A549 (cell line): ENCODE results near the gene ARHGAP22. TPM values are rescaled to one million over a fixed set of nuclear protein-coding genes. Genes with fewer than 3 reads are reported as not detected.

ENCODE experiments used
- ATAC-seq, 2 experiments: fragments of 200-7000 bp in 1 of 2; fragments of >200 bp in 1 of 2; cut with Nextera tagmentation in 1 of 2; cut with Tn5 transposase in 1 of 2; 3 replicates each; pipeline versions ENCODE4 v1.8.0 to v1.9.1; 2018 to 2020; ENCODE audit warnings: mild to moderate bottlenecking in 1 of 2, moderate library complexity in 1 of 2
- CTCF ChIA-PET: fragments of 300-600 bp; sonication (Branson Sonifier 250); formaldehyde crosslinking; extraction: SDS; loops from one replicate; lab custom pipeline; 2021; ENCODE audit warnings: antibody characterized with exemption, inconsistent platforms; lab: Yijun Ruan, JAX
- POLR2A ChIA-PET: fragments of 350-600 bp; formaldehyde crosslinking; extraction: SDS; loops from one replicate; lab custom pipeline; 2021; ENCODE audit warnings: antibody characterized with exemption, inconsistent platforms; lab: Yijun Ruan, JAX
- DNase-seq, 2 experiments: peaks; one replicate each; pipeline versions ENCODE4 v3.0.0 to v3.0.0-alpha.2; 2011 to 2016; ENCODE audit warnings: low read depth in 1 of 2, low spot score in 1 of 2
- FAIRE-seq: peaks from 2 replicates; lab custom pipeline; 2011; peaks lifted over from hg19 to GRCh38; lab: Jason Lieb, UNC
- H3K27ac ChIP-seq, 2 experiments: fragments of >200 bp; sonication (Bioruptor Twin); formaldehyde crosslinking; 3 replicates each; pipeline ENCODE4 v1.5.1; 2016 to 2017
- H3K4me1 ChIP-seq: fragments of >200 bp; sonication (Bioruptor Twin); formaldehyde crosslinking; 3 replicates; pipeline ENCODE4 v1.6.1; 2016
- H3K4me2 ChIP-seq: fragments of >200 bp; sonication (Bioruptor Twin); formaldehyde crosslinking; 3 replicates; pipeline ENCODE4 v1.6.1; 2016
- H3K4me3 ChIP-seq: fragments of >200 bp; sonication (Bioruptor Twin); formaldehyde crosslinking; 3 replicates; pipeline ENCODE4 v1.5.1; 2016
- H3K9me3 ChIP-seq: fragments of >200 bp; sonication (Bioruptor Twin); formaldehyde crosslinking; 3 replicates; pipeline ENCODE4 v1.6.1; 2016
- CBX8 ChIP-seq: fragments of 200-600 bp; sonication (generic); IDR thresholded peaks from 2 replicates; pipeline ENCODE4 v1.6.1; 2016
- CEBPB ChIP-seq, 2 experiments: fragments of >200 bp in 1 of 2; sonication (Bioruptor Twin) in 1 of 2; formaldehyde crosslinking in 1 of 2; IDR thresholded peaks; 2 replicates each; pipeline ENCODE4 v1.6.1; 2012 to 2016
- CHD4 ChIP-seq: fragments of 200-600 bp; sonication (generic); IDR thresholded peaks from 2 replicates; pipeline ENCODE4 v1.6.1; 2016; ENCODE audit warnings: antibody characterized with exemption, mild to moderate bottlenecking, borderline replicate concordance
- EP300 ChIP-seq, 2 experiments: fragments of >200 bp; sonication (Bioruptor Twin); formaldehyde crosslinking; IDR thresholded peaks; 2 replicates in 1 of 2; 3 replicates in 1 of 2; pipeline ENCODE4 v1.6.1; 2016 to 2017
- ESRRA ChIP-seq: fragments of 150-350 bp; IDR thresholded peaks from 2 replicates; pipeline ENCODE4 v1.6.1; 2014; ENCODE audit warnings: mild to moderate bottlenecking, low read length, borderline replicate concordance
- FOSB ChIP-seq: fragments of 250-450 bp; sonication (Bioruptor Pico); IDR thresholded peaks from 2 replicates; pipeline ENCODE4 v1.5.0; 2020; ENCODE audit warnings: mild to moderate bottlenecking, moderate library complexity
- FOSL2 ChIP-seq, 2 experiments: fragments of 450-650 bp in 1 of 2; fragments of >200 bp in 1 of 2; sonication (Bioruptor Twin) in 1 of 2; formaldehyde crosslinking; IDR thresholded peaks; 2 replicates each; pipeline versions ENCODE4 v1.5.0 to v1.6.1; 2016 to 2020; ENCODE audit warnings: mild to moderate bottlenecking in 1 of 2, moderate library complexity in 1 of 2
- GATA3 ChIP-seq: IDR thresholded peaks from 2 replicates; pipeline ENCODE4 v1.6.1; 2012; ENCODE audit warnings: borderline replicate concordance
- HDAC2 ChIP-seq: fragments of 200-600 bp; sonication (generic); IDR thresholded peaks from 2 replicates; pipeline ENCODE4 v1.6.1; 2016
- HES2 ChIP-seq: fragments of >200 bp; sonication (Bioruptor Twin); formaldehyde crosslinking; IDR thresholded peaks from 2 replicates; pipeline ENCODE4 v1.6.1; 2016
- HEYL ChIP-seq: fragments of 250-450 bp; sonication (Bioruptor Pico); IDR thresholded peaks from 2 replicates; pipeline ENCODE4 v1.8.0; 2021; ENCODE audit warnings: mild to moderate bottlenecking, moderate library complexity
- HOXB5 ChIP-seq: fragments of 250-450 bp; sonication (Bioruptor Pico); IDR thresholded peaks from 2 replicates; pipeline ENCODE4 v1.5.0; 2020; ENCODE audit warnings: mild to moderate bottlenecking, moderate library complexity
- NPAS2 ChIP-seq: fragments of 250-450 bp; sonication (Bioruptor Pico); IDR thresholded peaks from 2 replicates; pipeline ENCODE4 v1.8.0; 2022; ENCODE audit warnings: mild to moderate bottlenecking, moderate library complexity, borderline replicate concordance
- POLR2A ChIP-seq: IDR thresholded peaks from 2 replicates; pipeline ENCODE4 v1.6.1; 2012; ENCODE audit warnings: mild to moderate bottlenecking, low read length
- POLR2AphosphoS2 ChIP-seq: conservative IDR thresholded peaks from 2 replicates; pipeline ENCODE4 v1.6.1; 2012; ENCODE audit warnings: low read length, improper control_type of control experiment, inconsistent platforms
- RAD21 ChIP-seq, 2 experiments: fragments of >200 bp in 1 of 2; sonication (Bioruptor Twin) in 1 of 2; formaldehyde crosslinking in 1 of 2; IDR thresholded peaks in 1 of 2; conservative IDR thresholded peaks in 1 of 2; 2 replicates in 1 of 2; 3 replicates in 1 of 2; pipeline ENCODE4 v1.6.1; 2012 to 2018; ENCODE audit warnings: inconsistent platforms in 1 of 2
- RARB ChIP-seq: fragments of 250-450 bp; sonication (Bioruptor Pico); IDR thresholded peaks from 2 replicates; pipeline ENCODE4 v1.8.0; 2021; ENCODE audit warnings: mild to moderate bottlenecking, moderate library complexity
- RFX5 ChIP-seq: fragments of 450-650 bp; IDR thresholded peaks from 2 replicates; pipeline ENCODE4 v1.7.1; 2014; ENCODE audit warnings: antibody characterized with exemption, mild to moderate bottlenecking, moderate library complexity
- RNF2 ChIP-seq: fragments of 200-600 bp; sonication (generic); IDR thresholded peaks from 2 replicates; pipeline ENCODE4 v1.6.1; 2016; ENCODE audit warnings: low read depth, mild to moderate bottlenecking, antibody characterized with exemption, moderate library complexity, borderline replicate concordance
- SMC3 ChIP-seq: fragments of >200 bp; sonication (Bioruptor Twin); formaldehyde crosslinking; IDR thresholded peaks from 3 replicates; pipeline ENCODE4 v1.6.1; 2018; ENCODE audit warnings: inconsistent platforms
- USF2 ChIP-seq: fragments of 450-650 bp; IDR thresholded peaks from 2 replicates; pipeline ENCODE4 v1.6.1; 2014; ENCODE audit warnings: antibody characterized with exemption
- ZC3H11A ChIP-seq: fragments of 450-650 bp; IDR thresholded peaks from 2 replicates; pipeline ENCODE4 v1.6.1; 2014; ENCODE audit warnings: antibody characterized with exemption, mild to moderate bottlenecking
- ZNF302 ChIP-seq: fragments of 250-450 bp; sonication (Bioruptor Pico); IDR thresholded peaks from 2 replicates; pipeline ENCODE4 v1.9.0; 2021; ENCODE audit warnings: inconsistent platforms, mild to moderate bottlenecking, moderate library complexity
- WGBS: methylation state at CpG from one replicate; pipeline ENCODE4 v1.1.6; 2017; ENCODE audit errors: missing lambda C conversion rate; 5-methylcytosine and 5-hydroxymethylcytosine counted together
- polyA plus RNA-seq, 4 experiments: library from polyadenylated mRNA; depleted of rRNA in 3 of 4; stranded (reverse); fragments of >200 nt; fragmentation: RNase III in 1 of 4; extraction: RNeasy Plus Mini Kit Qiagen cat#74134 plus additional on column Dnase treatment in 1 of 4; gene quantifications; 2 replicates in 3 of 4; 3 replicates in 1 of 4; pipeline ENCODE4 v1.2.3, GENCODE V29; 2011 to 2017
- TF ChIP-seq, protein P1 (sequence below): fragments of 150-350 bp; IDR thresholded peaks from 2 replicates; pipeline ENCODE4 v1.6.1; 2014; ENCODE audit warnings: low read depth, mild to moderate bottlenecking, low read length
- TF ChIP-seq, protein P2 (sequence below): IDR thresholded peaks from 2 replicates; pipeline ENCODE4 v1.6.1; 2012
- TF ChIP-seq, protein P3 (sequence below): fragments of 200-600 bp; sonication (generic); IDR thresholded peaks from 2 replicates; pipeline ENCODE4 v1.6.1; 2016; ENCODE audit warnings: antibody characterized with exemption, mild to moderate bottlenecking, moderate library complexity
- TF ChIP-seq, protein P4 (sequence below): fragments of 250-450 bp; sonication (Bioruptor Pico); IDR thresholded peaks from 2 replicates; pipeline ENCODE4 v1.5.0; 2021; ENCODE audit warnings: mild to moderate bottlenecking, moderate library complexity, borderline replicate concordance

Gene ARHGAP22
- polyA plus RNA-seq, 2 of the 4 experiments (the other 2 are of a cell fraction), result 1.9 to 3.2 TPM

DNA sequence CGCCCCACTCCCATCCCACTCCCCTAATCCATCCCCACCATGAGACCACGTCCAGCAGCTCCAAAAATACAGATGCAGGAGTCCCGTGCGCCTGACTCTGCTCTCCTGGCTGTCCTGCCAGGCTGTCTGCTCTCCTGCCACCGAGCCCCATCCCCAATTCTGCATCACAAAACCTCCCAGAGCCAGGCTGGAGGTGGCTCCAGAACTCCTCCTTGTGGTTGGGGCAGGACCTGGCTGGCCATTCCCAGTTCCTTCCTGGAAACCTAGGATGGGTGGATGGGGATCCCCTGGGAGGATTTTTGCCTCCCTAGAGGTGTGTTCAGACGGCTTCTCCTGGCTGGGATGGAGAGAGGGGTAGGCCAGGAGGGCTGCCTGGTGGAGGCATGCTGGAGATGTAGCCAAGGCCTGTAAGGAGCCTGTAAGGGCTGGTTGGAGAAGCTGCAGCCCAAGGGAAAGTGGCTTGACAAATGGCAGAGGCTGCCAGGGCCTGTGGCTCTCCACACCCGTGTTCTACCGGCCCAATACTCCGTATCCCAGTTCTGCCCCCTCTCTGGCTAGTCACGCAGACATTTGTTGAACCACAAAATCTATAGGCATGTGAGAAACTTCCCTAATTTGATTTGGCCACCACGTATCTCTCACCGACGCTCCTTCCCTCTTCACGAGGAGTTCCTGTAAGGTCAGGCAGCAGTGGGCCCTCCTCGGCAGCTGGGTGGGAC lies 99.3 kb downstream of the ARHGAP22 start:
- ChIA-PET CTCF (interaction anchor here (1.3 to 2.2 kb wide), 4 partner anchors 61 to 151 kb away, joined by 3 to 14 read pairs (median 4); no protein-coding TSS in a partner anchor), POLR2A (no interaction called here)
- H3K4me3 ChIP-seq, result no peak overlapping the region
- H3K4me2 ChIP-seq, result no peak overlapping the region
- no peak for FAIRE-seq
- peaks cover 6% of the 10 kb centered on the region; the same call in 1 of the 3 replicates for H3K4me1 ChIP-seq
- TF ChIP-seq FOSL2 (IDR thresholded peaks at IDR 0.05) (no peak), FOSL2 (CRISPR knock-in tag; IDR thresholded peaks at IDR 0.05) (no peak), RAD21 (conservative IDR thresholded peaks at IDR 0.05 in 1 of 2, IDR thresholded peaks at IDR 0.05 in 1 of 2) (0 out of 5 replicates have a peak, but pooled peaks of 1 of the 2 experiments have one; percentile 22), USF2 (no peak), HDAC2 (no peak), CBX8 (no peak), SMC3 (0 out of 3 replicates have a peak, but pooled peaks have one; percentile 12), ESRRA (no peak), HES2 (no peak), POLR2AphosphoS2 (no peak), GATA3 (no peak), CHD4 (no peak)
- TF ChIP-seq, protein P1, sequence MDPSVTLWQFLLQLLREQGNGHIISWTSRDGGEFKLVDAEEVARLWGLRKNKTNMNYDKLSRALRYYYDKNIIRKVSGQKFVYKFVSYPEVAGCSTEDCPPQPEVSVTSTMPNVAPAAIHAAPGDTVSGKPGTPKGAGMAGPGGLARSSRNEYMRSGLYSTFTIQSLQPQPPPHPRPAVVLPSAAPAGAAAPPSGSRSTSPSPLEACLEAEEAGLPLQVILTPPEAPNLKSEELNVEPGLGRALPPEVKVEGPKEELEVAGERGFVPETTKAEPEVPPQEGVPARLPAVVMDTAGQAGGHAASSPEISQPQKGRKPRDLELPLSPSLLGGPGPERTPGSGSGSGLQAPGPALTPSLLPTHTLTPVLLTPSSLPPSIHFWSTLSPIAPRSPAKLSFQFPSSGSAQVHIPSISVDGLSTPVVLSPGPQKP, result no peak
- TF ChIP-seq, protein P2, sequence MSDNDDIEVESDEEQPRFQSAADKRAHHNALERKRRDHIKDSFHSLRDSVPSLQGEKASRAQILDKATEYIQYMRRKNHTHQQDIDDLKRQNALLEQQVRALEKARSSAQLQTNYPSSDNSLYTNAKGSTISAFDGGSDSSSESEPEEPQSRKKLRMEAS, result no peak
- H3K9me3 ChIP-seq, result no peaks in the 10 kb centered on the region
- peak in 1 of 2 experiments; percentile 46; a peak in 3 of 6 replicates for ATAC-seq
- H3K27ac ChIP-seq, result no peak overlapping the region
- DNase-seq, result no peak
- 87% methylated on average over 15 of the region's 15 CpGs for WGBS

DNA sequence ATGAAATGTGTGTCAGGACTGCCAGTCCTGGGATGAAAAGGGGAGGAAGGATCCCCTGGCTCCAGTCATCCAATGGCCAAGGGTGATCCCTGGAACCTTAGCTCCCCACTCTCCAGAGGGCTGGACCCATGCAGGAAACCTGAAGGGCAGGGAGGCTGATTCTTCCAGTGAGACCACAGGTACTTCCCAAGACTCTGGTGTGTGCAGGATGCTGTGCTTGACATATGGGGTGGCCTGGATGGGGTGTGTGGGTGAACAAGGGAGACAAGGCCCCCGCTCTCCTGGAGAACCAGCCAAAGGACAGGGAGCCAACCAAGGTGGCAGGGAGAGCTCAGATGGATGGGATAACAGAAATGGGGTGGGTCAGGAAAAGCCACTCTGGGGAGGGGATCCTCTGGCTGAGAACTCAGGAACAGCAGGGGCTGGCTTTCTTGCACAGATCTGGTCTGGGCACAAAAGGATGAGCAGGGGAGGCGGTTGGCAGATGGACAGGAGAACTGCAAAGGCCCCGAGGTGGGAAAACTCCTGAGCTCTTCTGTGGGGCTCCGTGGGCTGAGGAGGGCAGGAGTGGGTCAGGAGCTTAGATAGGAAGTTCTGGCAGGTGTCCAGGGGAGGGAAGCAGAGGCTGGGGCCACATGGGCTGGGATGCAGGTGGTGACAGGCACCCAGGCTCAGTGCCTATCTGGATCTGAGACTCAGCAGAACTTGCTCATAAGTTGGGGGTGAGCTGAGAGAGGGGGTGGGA lies 100.6 kb downstream of the ARHGAP22 start:
- WGBS, result 86% methylated on average over 4 of the region's 4 CpGs
- no peak for ATAC-seq
- Histone ChIP-seq H3K4me1 (peaks cover 6% of the 10 kb centered on the region; the same call in 1 of the 3 replicates), H3K4me3 (no peak overlapping the region), H3K4me2 (no peak overlapping the region), H3K27ac (no peak overlapping the region), H3K9me3 (no peaks in the 10 kb centered on the region)
- CTCF ChIA-PET, result interaction anchor here (1.0 to 1.7 kb wide), 3 partner anchors 10 to 60 kb away, joined by 3 to 5 read pairs (median 4); no protein-coding TSS in a partner anchor
- DNase-seq, result no peak
- POLR2A ChIA-PET, result no interaction called here
- no peak for FAIRE-seq
- TF ChIP-seq FOSB (CRISPR knock-in tag) (no peak), HOXB5 (CRISPR knock-in tag) (no peak), EP300 (IDR thresholded peaks at IDR 0.05) (no peak), ZNF302 (CRISPR knock-in tag) (no peak), HEYL (CRISPR knock-in tag) (no peak), RNF2 (no peak), NPAS2 (CRISPR knock-in tag) (no peak), CEBPB (IDR thresholded peaks at IDR 0.05) (no peak), RFX5 (no peak), ZC3H11A (no peak), SMC3 (no peak), POLR2A (no peak), RARB (CRISPR knock-in tag) (no peak), RAD21 (conservative IDR thresholded peaks at IDR 0.05 in 1 of 2, IDR thresholded peaks at IDR 0.05 in 1 of 2) (no peak)
- TF ChIP-seq, protein P3, sequence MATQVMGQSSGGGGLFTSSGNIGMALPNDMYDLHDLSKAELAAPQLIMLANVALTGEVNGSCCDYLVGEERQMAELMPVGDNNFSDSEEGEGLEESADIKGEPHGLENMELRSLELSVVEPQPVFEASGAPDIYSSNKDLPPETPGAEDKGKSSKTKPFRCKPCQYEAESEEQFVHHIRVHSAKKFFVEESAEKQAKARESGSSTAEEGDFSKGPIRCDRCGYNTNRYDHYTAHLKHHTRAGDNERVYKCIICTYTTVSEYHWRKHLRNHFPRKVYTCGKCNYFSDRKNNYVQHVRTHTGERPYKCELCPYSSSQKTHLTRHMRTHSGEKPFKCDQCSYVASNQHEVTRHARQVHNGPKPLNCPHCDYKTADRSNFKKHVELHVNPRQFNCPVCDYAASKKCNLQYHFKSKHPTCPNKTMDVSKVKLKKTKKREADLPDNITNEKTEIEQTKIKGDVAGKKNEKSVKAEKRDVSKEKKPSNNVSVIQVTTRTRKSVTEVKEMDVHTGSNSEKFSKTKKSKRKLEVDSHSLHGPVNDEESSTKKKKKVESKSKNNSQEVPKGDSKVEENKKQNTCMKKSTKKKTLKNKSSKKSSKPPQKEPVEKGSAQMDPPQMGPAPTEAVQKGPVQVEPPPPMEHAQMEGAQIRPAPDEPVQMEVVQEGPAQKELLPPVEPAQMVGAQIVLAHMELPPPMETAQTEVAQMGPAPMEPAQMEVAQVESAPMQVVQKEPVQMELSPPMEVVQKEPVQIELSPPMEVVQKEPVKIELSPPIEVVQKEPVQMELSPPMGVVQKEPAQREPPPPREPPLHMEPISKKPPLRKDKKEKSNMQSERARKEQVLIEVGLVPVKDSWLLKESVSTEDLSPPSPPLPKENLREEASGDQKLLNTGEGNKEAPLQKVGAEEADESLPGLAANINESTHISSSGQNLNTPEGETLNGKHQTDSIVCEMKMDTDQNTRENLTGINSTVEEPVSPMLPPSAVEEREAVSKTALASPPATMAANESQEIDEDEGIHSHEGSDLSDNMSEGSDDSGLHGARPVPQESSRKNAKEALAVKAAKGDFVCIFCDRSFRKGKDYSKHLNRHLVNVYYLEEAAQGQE, result no peak
- TF ChIP-seq, protein P2, result no peak
- TF ChIP-seq, protein P4, sequence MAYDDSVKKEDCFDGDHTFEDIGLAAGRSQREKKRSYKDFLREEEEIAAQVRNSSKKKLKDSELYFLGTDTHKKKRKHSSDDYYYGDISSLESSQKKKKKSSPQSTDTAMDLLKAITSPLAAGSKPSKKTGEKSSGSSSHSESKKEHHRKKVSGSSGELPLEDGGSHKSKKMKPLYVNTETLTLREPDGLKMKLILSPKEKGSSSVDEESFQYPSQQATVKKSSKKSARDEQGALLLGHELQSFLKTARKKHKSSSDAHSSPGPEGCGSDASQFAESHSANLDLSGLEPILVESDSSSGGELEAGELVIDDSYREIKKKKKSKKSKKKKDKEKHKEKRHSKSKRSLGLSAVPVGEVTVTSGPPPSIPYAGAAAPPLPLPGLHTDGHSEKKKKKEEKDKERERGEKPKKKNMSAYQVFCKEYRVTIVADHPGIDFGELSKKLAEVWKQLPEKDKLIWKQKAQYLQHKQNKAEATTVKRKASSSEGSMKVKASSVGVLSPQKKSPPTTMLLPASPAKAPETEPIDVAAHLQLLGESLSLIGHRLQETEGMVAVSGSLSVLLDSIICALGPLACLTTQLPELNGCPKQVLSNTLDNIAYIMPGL (CRISPR knock-in tag), result no peak
